ENCODE data around the gene GAS2. TPM values are rescaled to one million over a fixed set of nuclear protein-coding genes. Genes with fewer than 3 reads are reported as not detected.
A peak's percentile ranks its signal among the peaks of the same experiment; 100 is the strongest.

Gene GAS2
- total RNA-seq = 1 to 10 TPM; 4.2 to 7.0 TPM

DNA sequence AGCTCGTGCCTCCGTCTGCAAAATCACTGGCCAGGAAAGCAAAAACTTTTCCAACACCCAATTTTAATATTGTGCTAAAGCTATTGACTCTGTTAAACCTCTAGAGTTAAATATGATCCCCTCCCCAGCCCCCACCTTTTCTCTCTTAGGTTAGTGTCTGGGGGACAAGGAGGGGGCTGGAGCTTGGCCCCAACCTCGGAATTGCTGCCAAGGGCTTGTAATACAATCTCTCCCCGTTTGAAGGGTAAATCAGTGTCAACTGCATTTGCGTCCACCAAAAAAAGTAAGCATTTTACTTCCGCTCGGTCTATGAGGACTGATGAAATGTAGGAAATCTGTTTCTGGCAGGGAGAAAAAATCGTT is at the start of gene GAS2:
TSS of gene GAS2 (plus strand) at position 287 of the 363 bp plus-strand sequence. CDS start 8,259 bp downstream, outside the sequence.
- intact Hi-C loops (cut with DNase I) = no loop called here
- no peak for DNase-seq (ENCODE audit: low spot score)
- Histone ChIP-seq H3K27ac (no peak within 1 kb of the TSS), H3K27me3 (replicated peaks; ENCODE audit: insufficient read depth) (no peaks in the 10 kb centered on the region), H3K9me3 (no peaks in the 10 kb centered on the region), H3K4me1 (replicated peaks) (no peaks in the 10 kb centered on the region), H3K36me3 (no peaks in the 10 kb centered on the region), H3K4me3 (peak within 1 kb of the TSS; percentile 29 to 35)
- TF ChIP-seq POLR2AphosphoS5 (IDR thresholded peaks at IDR 0.05) = no peak
- 2% methylated on average over 8 of the region's 8 CpGs for WGBS

DNA sequence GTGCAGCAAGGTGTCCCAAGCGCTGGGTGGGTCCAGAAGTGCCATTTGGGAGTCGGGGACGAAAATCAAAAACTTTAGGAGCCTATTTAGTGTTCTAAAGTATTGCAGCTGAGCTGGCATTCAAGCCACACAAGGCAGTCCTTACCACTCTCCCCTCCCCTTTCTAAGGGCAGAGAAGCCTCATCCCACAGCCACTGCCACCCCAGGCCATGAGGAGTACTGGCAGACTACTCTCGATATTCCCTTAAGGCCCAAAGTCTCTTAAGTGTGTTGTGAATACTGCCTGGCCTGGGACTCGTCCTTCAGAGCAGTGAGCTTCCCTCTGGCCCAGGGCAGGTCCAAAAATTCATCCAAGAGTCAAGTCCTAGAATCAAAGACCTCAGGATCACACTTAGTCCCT is 48.5 kb upstream of the GAS2 start:
- no peak for DNase-seq (ENCODE audit: low spot score)
- Histone ChIP-seq H3K9me3 (no peaks in the 10 kb centered on the region), H3K36me3 (no peaks in the 10 kb centered on the region), H3K4me3 (no peak overlapping the region), H3K27me3 (replicated peaks; ENCODE audit: insufficient read depth) (no peaks in the 10 kb centered on the region), H3K4me1 (replicated peaks) (no peaks in the 10 kb centered on the region), H3K27ac (no peak overlapping the region)
- TF ChIP-seq, protein P1, sequence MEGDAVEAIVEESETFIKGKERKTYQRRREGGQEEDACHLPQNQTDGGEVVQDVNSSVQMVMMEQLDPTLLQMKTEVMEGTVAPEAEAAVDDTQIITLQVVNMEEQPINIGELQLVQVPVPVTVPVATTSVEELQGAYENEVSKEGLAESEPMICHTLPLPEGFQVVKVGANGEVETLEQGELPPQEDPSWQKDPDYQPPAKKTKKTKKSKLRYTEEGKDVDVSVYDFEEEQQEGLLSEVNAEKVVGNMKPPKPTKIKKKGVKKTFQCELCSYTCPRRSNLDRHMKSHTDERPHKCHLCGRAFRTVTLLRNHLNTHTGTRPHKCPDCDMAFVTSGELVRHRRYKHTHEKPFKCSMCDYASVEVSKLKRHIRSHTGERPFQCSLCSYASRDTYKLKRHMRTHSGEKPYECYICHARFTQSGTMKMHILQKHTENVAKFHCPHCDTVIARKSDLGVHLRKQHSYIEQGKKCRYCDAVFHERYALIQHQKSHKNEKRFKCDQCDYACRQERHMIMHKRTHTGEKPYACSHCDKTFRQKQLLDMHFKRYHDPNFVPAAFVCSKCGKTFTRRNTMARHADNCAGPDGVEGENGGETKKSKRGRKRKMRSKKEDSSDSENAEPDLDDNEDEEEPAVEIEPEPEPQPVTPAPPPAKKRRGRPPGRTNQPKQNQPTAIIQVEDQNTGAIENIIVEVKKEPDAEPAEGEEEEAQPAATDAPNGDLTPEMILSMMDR (IDR thresholded peaks at IDR 0.05) = no peak
- TF ChIP-seq POLR2AphosphoS5 (IDR thresholded peaks at IDR 0.05) = no peak
- WGBS = 90% methylated on average over 5 of the region's 5 CpGs
- intact Hi-C loops (cut with DNase I) = no loop called here

- intact Hi-C loops (cut with DNase I) = no loop called here
Measured at GRCh38 chr11:22624742-22625447, 41.5 kb upstream of the GAS2 start.

GRCh38 chr11:22625448-22626287 is 40.7 kb upstream of the GAS2 start, which contains the start of gene FANCF:
Gene FANCF, minus strand, starts transcription at chr11:22625823. Its CDS starts 13 bp downstream, at chr11:22625810.
- H3K27me3 ChIP-seq (replicated peaks; ENCODE audit: insufficient read depth) = no peaks in the 10 kb centered on the region
- no peaks in the 10 kb centered on the region for H3K9me3 ChIP-seq
- peak; percentile 97 for DNase-seq (ENCODE audit: low spot score)
- H3K4me3 ChIP-seq = peak within 1 kb of the TSS; percentile 78 to 89
- H3K36me3 ChIP-seq = no peaks in the 10 kb centered on the region
- H3K27ac ChIP-seq = peak within 1 kb of the TSS; percentile 86 to 89
- 1% methylated on average over 35 of the region's 55 CpGs for WGBS
- no peaks in the 10 kb centered on the region for H3K4me1 ChIP-seq (replicated peaks)
- intact Hi-C loops (cut with DNase I) = no loop called here
- TF ChIP-seq, protein P1 (IDR thresholded peaks at IDR 0.05) = peak in 2 of 4 experiments; percentile 6 to 15
- TF ChIP-seq POLR2A (IDR thresholded peaks at IDR 0.05) (peak; percentile 63), POLR2AphosphoS5 (IDR thresholded peaks at IDR 0.05) (peak; percentile 90)

More at GRCh38 chr11:22624742-22625447, 41.5 kb upstream of the GAS2 start:
- H3K9me3 ChIP-seq = no peaks in the 10 kb centered on the region
- no peaks in the 10 kb centered on the region for H3K36me3 ChIP-seq
- H3K27me3 ChIP-seq (replicated peaks; ENCODE audit: insufficient read depth) = no peaks in the 10 kb centered on the region
- H3K4me3 ChIP-seq = peak overlapping the region; percentile 78 to 89
- no peak for TF ChIP-seq POLR2A (IDR thresholded peaks at IDR 0.05)
- TF ChIP-seq, protein P1 (IDR thresholded peaks at IDR 0.05) = peak; percentile 8 to 38 (median 23)
- peak; percentile 74 for DNase-seq (ENCODE audit: low spot score)
- H3K27ac ChIP-seq = peak overlapping the region; percentile 86 to 89
- no peaks in the 10 kb centered on the region for H3K4me1 ChIP-seq (replicated peaks)
- 5% methylated on average over 30 of the region's 31 CpGs for WGBS

- no peaks in the 10 kb centered on the region for H3K4me1 ChIP-seq (replicated peaks)
- no peaks in the 10 kb centered on the region for H3K27me3 ChIP-seq (replicated peaks; ENCODE audit: insufficient read depth)
- no peaks in the 10 kb centered on the region for H3K36me3 ChIP-seq
- H3K4me3 ChIP-seq = no peak overlapping the region
- DNase-seq (ENCODE audit: low spot score) = no peak
- TF ChIP-seq, protein P1 (IDR thresholded peaks at IDR 0.05) = no peak
- TF ChIP-seq POLR2AphosphoS5 (IDR thresholded peaks at IDR 0.05) = no peak
- no peak for TF ChIP-seq POLR2A (IDR thresholded peaks at IDR 0.05)
- intact Hi-C loops (cut with DNase I) = no loop called here
- no peaks in the 10 kb centered on the region for H3K9me3 ChIP-seq
- peak overlapping the region; percentile 86 to 89 for H3K27ac ChIP-seq
- 91% methylated on average over 14 of the region's 14 CpGs for WGBS
Measured at GRCh38 chr11:22626573-22627239, 39.7 kb upstream of the GAS2 start.

Measured in prostate gland (tissue), 2 donors.